Measurements from ENCODE around the gene PTPRN2.

DNA sequence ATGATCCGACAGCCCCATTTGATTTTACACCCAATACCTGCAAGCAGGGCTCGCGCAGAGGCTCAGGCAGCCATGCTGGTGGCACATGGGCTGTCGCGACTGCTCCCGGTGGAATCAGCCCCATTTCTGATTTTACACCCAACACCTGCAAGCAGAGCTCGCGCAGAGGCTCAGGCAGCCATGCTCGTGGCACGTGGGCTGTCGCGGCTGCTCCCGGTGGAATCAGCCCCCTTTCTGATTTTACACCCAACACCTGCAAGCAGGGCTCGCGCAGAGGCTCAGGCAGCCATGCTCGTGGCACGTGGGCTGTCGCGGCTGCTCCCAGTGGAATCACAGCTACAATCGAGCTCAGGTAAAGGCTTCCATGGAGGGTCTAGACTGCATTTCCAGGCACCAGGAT is 244.1 kb downstream of the PTPRN2 start:
- TF ChIP-seq EZH2 (IDR thresholded peaks at IDR 0.05; ENCODE audit: borderline replicate concordance, low read length), result no peak
- TF ChIP-seq, protein P1, sequence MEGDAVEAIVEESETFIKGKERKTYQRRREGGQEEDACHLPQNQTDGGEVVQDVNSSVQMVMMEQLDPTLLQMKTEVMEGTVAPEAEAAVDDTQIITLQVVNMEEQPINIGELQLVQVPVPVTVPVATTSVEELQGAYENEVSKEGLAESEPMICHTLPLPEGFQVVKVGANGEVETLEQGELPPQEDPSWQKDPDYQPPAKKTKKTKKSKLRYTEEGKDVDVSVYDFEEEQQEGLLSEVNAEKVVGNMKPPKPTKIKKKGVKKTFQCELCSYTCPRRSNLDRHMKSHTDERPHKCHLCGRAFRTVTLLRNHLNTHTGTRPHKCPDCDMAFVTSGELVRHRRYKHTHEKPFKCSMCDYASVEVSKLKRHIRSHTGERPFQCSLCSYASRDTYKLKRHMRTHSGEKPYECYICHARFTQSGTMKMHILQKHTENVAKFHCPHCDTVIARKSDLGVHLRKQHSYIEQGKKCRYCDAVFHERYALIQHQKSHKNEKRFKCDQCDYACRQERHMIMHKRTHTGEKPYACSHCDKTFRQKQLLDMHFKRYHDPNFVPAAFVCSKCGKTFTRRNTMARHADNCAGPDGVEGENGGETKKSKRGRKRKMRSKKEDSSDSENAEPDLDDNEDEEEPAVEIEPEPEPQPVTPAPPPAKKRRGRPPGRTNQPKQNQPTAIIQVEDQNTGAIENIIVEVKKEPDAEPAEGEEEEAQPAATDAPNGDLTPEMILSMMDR (conservative IDR thresholded peaks at IDR 0.05 in 1 of 2, IDR thresholded peaks at IDR 0.05 in 1 of 2; ENCODE audit: extremely low read depth in 1 of 2, insufficient read depth in 1 of 2, low read depth in 1 of 2, low read length in 2 of 2), result no peak

All from mammary epithelial cell (primary cell).